Activated CD4-positive, alpha-beta T cell treated with anti-CD3 and anti-CD28 coated beads, Interleukin-2, amount 50 U/mL, for 24 hours (primary cell): Measurements from ENCODE around the gene CALM3.
"Not testable (repeated sequence)": the region's sequence is repeated elsewhere in the genome, so short reads cannot be mapped to it uniquely, and the experiment has no call there.

ENCODE experiments used
- DNase-seq, 2 donors: peaks; one replicate each; pipeline ENCODE4 v3.0.0-alpha.2; 2020; ENCODE audit warnings: low read depth in 1 of 2, low spot score in 1 of 2

Gene CALM3

GRCh38 chr19:46601318-46602224 lies at the start of gene CALM3:
Gene CALM3 (plus strand): TSS chr19:46601330. CDS start chr19:46601435, 105 bp downstream.
- no peak for DNase-seq

- no peak for DNase-seq
These were observed 48.2 kb upstream of the CALM3 start for GRCh38 chr19:46552891-46553290.

GRCh38 chr19:46554161-46554560 lies 47.0 kb upstream of the CALM3 start:
- no peak for DNase-seq

GRCh38 chr19:46555628-46556280 lies 45.4 kb upstream of the CALM3 start:
- DNase-seq, result no peak

GRCh38 chr19:46556471-46556870 lies 44.7 kb upstream of the CALM3 start:
- not testable (repeated sequence) for DNase-seq

GRCh38 chr19:46559203-46559602 lies 41.9 kb upstream of the CALM3 start:
- DNase-seq, result no peak

- DNase-seq, result not testable (repeated sequence)
These were observed 41.5 kb upstream of the CALM3 start for GRCh38 chr19:46559675-46560074.

GRCh38 chr19:46564701-46565100 lies 36.4 kb upstream of the CALM3 start:
- no peak for DNase-seq

- DNase-seq, result no peak
These were observed 29.6 kb upstream of the CALM3 start for GRCh38 chr19:46571495-46571894.

GRCh38 chr19:46573679-46574498 lies 27.2 kb upstream of the CALM3 start:
- no peak for DNase-seq

- DNase-seq, result peak; percentile 11 to 25
These were observed 26.6 kb upstream of the CALM3 start for GRCh38 chr19:46574533-46574932.

- DNase-seq, result no peak
These were observed 22.7 kb upstream of the CALM3 start for GRCh38 chr19:46578450-46578849.

GRCh38 chr19:46579361-46579879 lies 21.7 kb upstream of the CALM3 start:
- DNase-seq, result peak in 1 of 2 donors; percentile 7

GRCh38 chr19:46580247-46580646 lies 20.9 kb upstream of the CALM3 start:
- no peak for DNase-seq

- no peak for DNase-seq
These were observed 15.6 kb upstream of the CALM3 start for GRCh38 chr19:46585539-46585938.

- DNase-seq, result no peak
These were observed 14.8 kb upstream of the CALM3 start for GRCh38 chr19:46586294-46586693.

GRCh38 chr19:46587861-46588260 lies 13.3 kb upstream of the CALM3 start:
- DNase-seq, result no peak

GRCh38 chr19:46591254-46591653 lies 9.9 kb upstream of the CALM3 start:
- no peak for DNase-seq

- no peak for DNase-seq
These were observed 9.3 kb upstream of the CALM3 start for GRCh38 chr19:46591870-46592269.

GRCh38 chr19:46596008-46596407 lies 5.1 kb upstream of the CALM3 start:
- no peak for DNase-seq

GRCh38 chr19:46598372-46598917 lies 2.7 kb upstream of the CALM3 start:
- no peak for DNase-seq
